WI38 (cell line): ENCODE results near the gene DEFB115.
"Not testable (repeated sequence)": the region's sequence is repeated elsewhere in the genome, so short reads cannot be mapped to it uniquely, and the experiment has no call there.

Experiments
- H3K4me3 ChIP-seq: 2 replicates; pipeline ENCODE4 v1.5.1; 2011; ENCODE audit warnings: low read depth, mild to moderate bottlenecking, control low read depth, low read length
- TF ChIP-seq, protein P1 (sequence below): IDR thresholded peaks from 2 replicates; pipeline ENCODE4 v1.5.1; 2012; ENCODE audit warnings: low read depth, mild to moderate bottlenecking, control low read depth, low read length

The DEFB115 gene

DNA sequence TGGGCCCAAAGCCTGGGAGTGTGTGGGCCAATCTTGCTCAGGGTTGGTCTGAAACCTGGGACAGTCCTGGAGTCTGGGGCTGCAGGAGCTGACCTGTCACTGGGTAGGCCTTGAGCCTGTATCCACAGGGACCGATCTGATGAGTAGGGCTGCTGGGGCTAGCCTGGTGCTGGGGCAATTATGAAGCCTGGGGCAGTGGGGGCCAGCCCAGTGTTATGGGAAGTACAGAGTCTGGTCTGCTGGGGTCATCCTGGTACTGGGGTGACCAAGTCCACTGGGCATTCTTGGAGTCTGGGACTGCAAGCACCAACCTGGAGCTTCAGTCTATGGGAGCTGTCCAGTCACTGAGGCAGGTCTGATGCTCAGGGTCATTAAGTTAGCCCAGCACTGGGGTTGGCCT is 20.7 kb downstream of the DEFB115 start:
- TF ChIP-seq, protein P1, sequence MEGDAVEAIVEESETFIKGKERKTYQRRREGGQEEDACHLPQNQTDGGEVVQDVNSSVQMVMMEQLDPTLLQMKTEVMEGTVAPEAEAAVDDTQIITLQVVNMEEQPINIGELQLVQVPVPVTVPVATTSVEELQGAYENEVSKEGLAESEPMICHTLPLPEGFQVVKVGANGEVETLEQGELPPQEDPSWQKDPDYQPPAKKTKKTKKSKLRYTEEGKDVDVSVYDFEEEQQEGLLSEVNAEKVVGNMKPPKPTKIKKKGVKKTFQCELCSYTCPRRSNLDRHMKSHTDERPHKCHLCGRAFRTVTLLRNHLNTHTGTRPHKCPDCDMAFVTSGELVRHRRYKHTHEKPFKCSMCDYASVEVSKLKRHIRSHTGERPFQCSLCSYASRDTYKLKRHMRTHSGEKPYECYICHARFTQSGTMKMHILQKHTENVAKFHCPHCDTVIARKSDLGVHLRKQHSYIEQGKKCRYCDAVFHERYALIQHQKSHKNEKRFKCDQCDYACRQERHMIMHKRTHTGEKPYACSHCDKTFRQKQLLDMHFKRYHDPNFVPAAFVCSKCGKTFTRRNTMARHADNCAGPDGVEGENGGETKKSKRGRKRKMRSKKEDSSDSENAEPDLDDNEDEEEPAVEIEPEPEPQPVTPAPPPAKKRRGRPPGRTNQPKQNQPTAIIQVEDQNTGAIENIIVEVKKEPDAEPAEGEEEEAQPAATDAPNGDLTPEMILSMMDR = no peak
- no peak overlapping the region for H3K4me3 ChIP-seq

DNA sequence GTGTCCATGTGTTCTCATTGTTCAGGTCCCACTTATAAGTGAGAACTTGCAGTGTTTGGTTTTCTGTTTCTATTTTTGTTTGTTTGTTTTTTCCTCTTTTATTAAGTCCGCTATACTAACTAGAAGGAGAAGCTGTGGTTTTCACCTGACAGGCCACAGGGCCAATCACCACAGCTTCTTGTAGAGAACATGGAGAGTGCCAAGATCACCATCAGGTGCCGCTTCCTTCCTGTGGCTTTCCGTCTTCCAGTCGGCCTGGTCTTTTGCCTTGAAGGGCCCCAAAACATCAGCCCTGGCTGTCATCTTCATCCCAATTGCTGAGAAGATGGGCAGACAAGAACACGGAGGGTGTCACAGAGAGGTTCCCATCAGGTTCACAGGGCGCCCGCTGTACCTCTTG is 27.5 kb downstream of the DEFB115 start:
- H3K4me3 ChIP-seq = not testable (repeated sequence)

DNA sequence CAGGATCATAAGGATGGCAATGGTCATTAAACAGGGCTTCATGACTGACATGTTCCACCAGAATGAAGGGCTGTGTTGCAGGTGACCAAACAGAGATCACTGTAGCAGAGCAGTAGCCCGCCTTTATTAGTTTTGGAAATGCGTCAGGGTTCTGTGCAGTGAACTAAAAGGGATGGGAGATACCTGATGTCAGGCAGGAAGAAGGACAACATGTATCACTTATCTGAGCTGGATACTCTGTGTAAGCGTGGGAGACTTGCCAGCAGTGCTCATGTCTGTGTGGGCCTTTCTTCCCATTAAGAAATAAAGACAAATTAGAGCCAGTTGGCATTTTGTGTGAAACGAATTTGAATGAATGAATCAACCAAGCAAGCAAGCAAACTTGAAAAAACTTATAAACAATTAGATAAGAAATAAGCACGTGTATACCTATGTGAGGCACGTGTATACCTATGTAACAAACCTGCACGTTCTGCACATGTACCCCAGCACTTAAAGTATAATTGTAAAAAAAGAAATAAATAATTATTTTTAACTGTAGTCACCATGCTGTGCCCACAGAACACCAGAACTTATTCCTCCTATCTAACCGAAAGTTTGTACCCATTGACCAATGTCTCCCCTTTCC is 51.2 kb downstream of the DEFB115 start, which contains the start of gene DEFB116:
Gene DEFB116, minus strand, starts transcription at position 51 of the 628 bp plus-strand sequence. Its CDS starts 0 bp downstream, at position 51.
- TF ChIP-seq, protein P1 = no peak

More for the DNA sequence above, 51.2 kb downstream of the DEFB115 start, which contains the start of gene DEFB116:
- no peak within 1 kb of the TSS for H3K4me3 ChIP-seq
